GM12878 (cell line): ENCODE measurements around the gene PARG.
"Not testable (repeated sequence)": the region's sequence is repeated elsewhere in the genome, so short reads cannot be mapped to it uniquely, and the experiment has no call there.

Experiments used
- CEBPB ChIP-seq, 2 experiments: fragments of 150-350 bp in 1 of 2; IDR thresholded peaks; 2 replicates each; pipeline ENCODE4 v1.6.1; 2012 to 2014; ENCODE audit warnings: low read depth in 2 of 2, low read length in 2 of 2, borderline replicate concordance in 1 of 2, inconsistent platforms in 1 of 2
- EZH2 ChIP-seq: IDR thresholded peaks from 2 replicates; pipeline ENCODE4 v1.6.1; 2012; ENCODE audit warnings: low read depth, mild to moderate bottlenecking, control low read depth, inconsistent platforms, low read length, borderline replicate concordance; ENCODE audit not compliant: control insufficient read depth
- JUNB ChIP-seq: IDR thresholded peaks from 2 replicates; pipeline ENCODE4 v1.6.1; 2016; ENCODE audit warnings: antibody characterized with exemption, mild to moderate bottlenecking
- POLR2A ChIP-seq: IDR thresholded peaks from 2 replicates; pipeline ENCODE4 v1.6.1; 2011; ENCODE audit warnings: low read depth, mild to moderate bottlenecking, low read length
- POLR2AphosphoS5 ChIP-seq: IDR thresholded peaks from 2 replicates; pipeline ENCODE4 v1.6.1; 2011; ENCODE audit warnings: mild to moderate bottlenecking, low read length, inconsistent platforms
- RAD21 ChIP-seq: IDR thresholded peaks from 2 replicates; pipeline ENCODE4 v1.6.1; 2011; ENCODE audit warnings: mild to moderate bottlenecking, low read depth, low read length, moderate library complexity; ENCODE audit not compliant: insufficient read depth
- RB1 ChIP-seq: fragments of 450-650 bp; formaldehyde crosslinking; IDR thresholded peaks from 2 replicates; pipeline ENCODE4 v1.6.1; 2017; ENCODE audit warnings: mild to moderate bottlenecking, borderline replicate concordance
- SRF ChIP-seq, 2 experiments: IDR thresholded peaks; 2 replicates each; pipeline ENCODE4 v1.6.1; 2011; ENCODE audit warnings: low read depth in 2 of 2, low read length in 2 of 2, mild to moderate bottlenecking in 1 of 2, moderate library complexity in 1 of 2
- TCF7 ChIP-seq: IDR thresholded peaks from 2 replicates; pipeline ENCODE4 v1.6.1; 2014; ENCODE audit warnings: antibody characterized with exemption, borderline replicate concordance
- TF ChIP-seq, protein P1 (sequence below), 3 experiments: IDR thresholded peaks in 2 of 3; conservative IDR thresholded peaks in 1 of 3; 2 replicates each; pipeline ENCODE4 v1.5.1; 2011; ENCODE audit warnings: low read depth in 3 of 3, low read length in 3 of 3, mild to moderate bottlenecking in 3 of 3, control low read depth in 2 of 3, moderate library complexity in 2 of 3, inconsistent platforms in 1 of 3, mixed read lengths in 1 of 3; ENCODE audit not compliant: control insufficient read depth in 2 of 3, insufficient read depth in 1 of 3; ENCODE audit errors: extremely low read depth in 1 of 3

DNA sequence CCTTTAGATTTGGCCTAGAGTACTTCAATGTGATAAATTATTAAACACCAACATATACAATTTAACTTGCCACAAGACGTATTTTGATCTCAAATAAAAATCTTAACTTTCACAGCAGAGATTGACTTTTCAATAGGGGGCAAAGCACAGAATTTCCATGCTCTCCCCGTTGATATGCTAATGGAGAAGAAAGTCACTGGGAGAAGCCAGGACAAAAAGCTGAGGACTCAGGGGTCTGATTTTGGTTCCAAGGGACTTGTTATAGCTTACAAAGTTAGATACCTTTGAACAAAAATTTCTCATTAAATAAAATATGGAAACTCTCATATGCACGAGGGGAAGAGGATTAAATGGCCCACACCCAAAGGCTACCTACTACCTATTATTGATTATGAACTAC lies 59.5 kb downstream of the PARG start:
- not testable (repeated sequence) for TF ChIP-seq POLR2A; TCF7; EZH2; CEBPB (IDR thresholded peaks at IDR 0.05; ENCODE audit: borderline replicate concordance in 1 of 2, low read depth in 2 of 2, low read length in 2 of 2); JUNB; POLR2AphosphoS5; RAD21; RB1; SRF (IDR thresholded peaks at IDR 0.05; ENCODE audit: low read depth in 2 of 2, low read length in 2 of 2)
- TF ChIP-seq, protein P1, sequence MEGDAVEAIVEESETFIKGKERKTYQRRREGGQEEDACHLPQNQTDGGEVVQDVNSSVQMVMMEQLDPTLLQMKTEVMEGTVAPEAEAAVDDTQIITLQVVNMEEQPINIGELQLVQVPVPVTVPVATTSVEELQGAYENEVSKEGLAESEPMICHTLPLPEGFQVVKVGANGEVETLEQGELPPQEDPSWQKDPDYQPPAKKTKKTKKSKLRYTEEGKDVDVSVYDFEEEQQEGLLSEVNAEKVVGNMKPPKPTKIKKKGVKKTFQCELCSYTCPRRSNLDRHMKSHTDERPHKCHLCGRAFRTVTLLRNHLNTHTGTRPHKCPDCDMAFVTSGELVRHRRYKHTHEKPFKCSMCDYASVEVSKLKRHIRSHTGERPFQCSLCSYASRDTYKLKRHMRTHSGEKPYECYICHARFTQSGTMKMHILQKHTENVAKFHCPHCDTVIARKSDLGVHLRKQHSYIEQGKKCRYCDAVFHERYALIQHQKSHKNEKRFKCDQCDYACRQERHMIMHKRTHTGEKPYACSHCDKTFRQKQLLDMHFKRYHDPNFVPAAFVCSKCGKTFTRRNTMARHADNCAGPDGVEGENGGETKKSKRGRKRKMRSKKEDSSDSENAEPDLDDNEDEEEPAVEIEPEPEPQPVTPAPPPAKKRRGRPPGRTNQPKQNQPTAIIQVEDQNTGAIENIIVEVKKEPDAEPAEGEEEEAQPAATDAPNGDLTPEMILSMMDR (IDR thresholded peaks at IDR 0.05 in 2 of 3, conservative IDR thresholded peaks at IDR 0.05 in 1 of 3; ENCODE audit: control insufficient read depth in 2 of 3, extremely low read depth in 1 of 3, insufficient read depth in 1 of 3, low read depth in 3 of 3, low read length in 3 of 3) = not testable (repeated sequence)
